ENCODE data around the gene SLC22A5. TPM values are rescaled to one million over a fixed set of nuclear protein-coding genes. Genes with fewer than 3 reads are reported as not detected.
"Not testable (repeated sequence)": the region's sequence is repeated elsewhere in the genome, so short reads cannot be mapped to it uniquely, and the experiment has no call there.

Gene SLC22A5
- polyA plus RNA-seq, 3 donors: 45.1 to 50.9 (median 49.4) TPM

- DNase-seq (ENCODE audit: extremely low read depth in 1 of 11, low read depth in 9 of 11, low spot score in 4 of 11): no peak
These were observed 62.1 kb downstream of the SLC22A5 start for GRCh38 chr5:132431632-132432031.

GRCh38 chr5:132433141-132433540 lies 63.6 kb downstream of the SLC22A5 start:
- no peak for DNase-seq (ENCODE audit: extremely low read depth in 1 of 11, low read depth in 9 of 11, low spot score in 4 of 11)

- no peak for DNase-seq (ENCODE audit: extremely low read depth in 1 of 11, low read depth in 9 of 11, low spot score in 4 of 11)
These were observed 65.1 kb downstream of the SLC22A5 start for GRCh38 chr5:132434416-132435286.

GRCh38 chr5:132435447-132435846 lies 65.9 kb downstream of the SLC22A5 start:
- no peak for DNase-seq (ENCODE audit: extremely low read depth in 1 of 11, low read depth in 9 of 11, low spot score in 4 of 11)

GRCh38 chr5:132435886-132436285 lies 66.4 kb downstream of the SLC22A5 start:
- DNase-seq (ENCODE audit: extremely low read depth in 1 of 11, low read depth in 9 of 11, low spot score in 4 of 11): no peak

GRCh38 chr5:132436936-132437335 lies 67.4 kb downstream of the SLC22A5 start:
- DNase-seq (ENCODE audit: extremely low read depth in 1 of 11, low read depth in 9 of 11, low spot score in 4 of 11): no peak

GRCh38 chr5:132437604-132438266 lies 68.2 kb downstream of the SLC22A5 start:
- DNase-seq (ENCODE audit: extremely low read depth in 1 of 11, low read depth in 9 of 11, low spot score in 4 of 11): peak in 9 of 11 donors; percentile 40 to 77 (median 53)

- not testable (repeated sequence) for DNase-seq (ENCODE audit: extremely low read depth in 1 of 11, low read depth in 9 of 11, low spot score in 4 of 11)
These were observed 68.7 kb downstream of the SLC22A5 start for GRCh38 chr5:132438267-132438645.

GRCh38 chr5:132438917-132439316 lies 69.4 kb downstream of the SLC22A5 start:
- no peak for DNase-seq (ENCODE audit: extremely low read depth in 1 of 11, low read depth in 9 of 11, low spot score in 4 of 11)

GRCh38 chr5:132439521-132440089 lies 70.1 kb downstream of the SLC22A5 start:
- DNase-seq (ENCODE audit: extremely low read depth in 1 of 11, low read depth in 9 of 11, low spot score in 4 of 11): no peak

GRCh38 chr5:132444061-132444460 lies 74.6 kb downstream of the SLC22A5 start:
- no peak for DNase-seq (ENCODE audit: extremely low read depth in 1 of 11, low read depth in 9 of 11, low spot score in 4 of 11)

Other genes with a start within 250 kb of the SLC22A5 start
- gene P4HA2, start 141.9 kb upstream of the SLC22A5 start, polyA plus RNA-seq (ENCODE audit: insufficient read length in 3 of 3): 10 to 100 TPM; 29.2 to 50.3 (median 35.1) TPM
- gene PDLIM4, start 112.0 kb upstream of the SLC22A5 start, polyA plus RNA-seq (ENCODE audit: insufficient read length in 3 of 3): 10 to 100 TPM; 13.8 to 21.2 (median 17.4) TPM
- 1 to 10 TPM; 5.6 to 7.4 (median 6.2) TPM for gene SLC22A4, start 75.3 kb upstream of the SLC22A5 start, polyA plus RNA-seq (ENCODE audit: insufficient read length in 3 of 3)
- 10 to 100 TPM; 13.3 to 15.4 (median 15.3) TPM for gene IRF1, start 121.1 kb downstream of the SLC22A5 start, polyA plus RNA-seq (ENCODE audit: insufficient read length in 3 of 3)
- gene IL5, start 173.8 kb downstream of the SLC22A5 start, polyA plus RNA-seq (ENCODE audit: insufficient read length in 3 of 3): not detected
- gene RAD50, start 187.3 kb downstream of the SLC22A5 start, polyA plus RNA-seq (ENCODE audit: insufficient read length in 3 of 3): 10 to 100 TPM; 36.6 to 49.9 (median 48.8) TPM

Data from renal cortex interstitium (tissue), 11 donors.